ENCODE measurements around the gene KCNN1. TPM values are rescaled to one million over a fixed set of nuclear protein-coding genes. Genes with fewer than 3 reads are reported as not detected.
A peak's percentile ranks its signal among the peaks of the same experiment; 100 is the strongest.

Gene KCNN1
- total RNA-seq, 2 donors from 2014 or later, result 1.7 to 1.8 TPM

- intact Hi-C loops (cut with DNase I), result no loop called here
- DNase-seq, result no peak
- ATAC-seq, result no peak
Observed at GRCh38 chr19:18045307-18046050, 78.6 kb downstream of the KCNN1 start.

DNA sequence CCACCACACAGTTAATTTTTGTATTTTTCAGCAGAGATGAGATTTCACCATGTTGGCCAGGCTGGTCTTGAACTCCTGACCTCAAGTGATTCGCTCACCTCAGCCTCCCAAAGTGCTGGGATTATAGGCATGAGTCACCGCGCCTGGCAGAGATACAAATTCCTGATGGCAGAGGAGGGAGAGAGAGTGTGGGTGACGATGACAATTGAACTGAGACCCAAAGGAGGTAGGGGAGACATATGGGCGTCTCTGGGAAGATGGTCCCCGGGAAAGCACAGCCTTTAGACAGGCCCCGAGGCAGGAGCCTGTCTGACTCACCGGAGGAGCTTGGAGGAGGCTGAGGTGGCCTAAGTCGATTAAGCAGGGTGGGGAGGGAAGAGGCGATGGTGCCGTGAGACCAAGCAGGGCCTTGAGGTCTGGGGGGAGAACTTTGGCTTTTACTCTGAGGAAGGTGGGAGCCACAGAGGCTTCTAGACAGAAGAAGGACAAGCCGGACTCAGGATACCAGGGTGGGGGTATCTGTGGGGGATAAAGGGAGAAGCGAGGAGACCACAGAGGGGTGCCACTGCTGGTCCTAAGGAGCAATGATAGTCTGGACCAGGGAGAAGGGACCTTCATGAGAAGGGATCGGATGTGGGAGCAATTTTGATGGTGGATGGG lies 79.3 kb downstream of the KCNN1 start:
- peak; percentile 36 for DNase-seq
- intact Hi-C loops (cut with DNase I), result no loop called here

DNA sequence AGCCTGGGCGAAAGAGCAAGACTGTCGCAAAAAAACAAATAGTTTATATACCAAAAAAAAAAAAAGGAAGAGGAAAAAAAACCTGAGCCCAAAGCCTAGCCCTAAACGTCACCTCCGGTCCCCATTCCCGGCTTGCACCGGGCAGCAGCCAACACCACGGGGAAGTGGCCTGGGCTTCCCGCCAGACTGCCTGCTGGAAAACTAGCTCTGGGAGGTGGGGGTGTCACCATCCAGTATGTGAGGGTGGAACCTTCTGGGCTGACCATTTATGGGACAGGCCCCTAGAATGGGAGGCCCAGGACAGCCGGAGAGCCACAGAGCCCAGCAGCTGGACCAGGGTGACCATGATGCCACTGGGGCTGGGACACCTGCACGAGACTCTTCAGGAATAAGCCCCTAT lies 82.5 kb downstream of the KCNN1 start:
- intact Hi-C loops (cut with DNase I), result no loop called here
- peak; percentile 88 to 94 for ATAC-seq
- DNase-seq, result peak; percentile 97

More for the DNA sequence above, 79.3 kb downstream of the KCNN1 start:
- ATAC-seq, result no peak

Other genes starting within 250 kb of the KCNN1 start
- 10 to 100 TPM; 33.6 to 40.8 TPM for gene MAP1S, start 247.6 kb upstream of the KCNN1 start, total RNA-seq
- gene FCHO1, start 215.6 kb upstream of the KCNN1 start, total RNA-seq, result 1 to 10 TPM; 1.5 to 1.8 TPM
- under 1 TPM in 1 of 2 donors, not detected in 1; 0.18 TPM for gene B3GNT3, start 172.0 kb upstream of the KCNN1 start, total RNA-seq
- gene INSL3, start 145.6 kb upstream of the KCNN1 start, total RNA-seq, result not detected
- 1 to 10 TPM; 4.2 to 7.0 TPM for gene JAK3, start 119.1 kb upstream of the KCNN1 start, total RNA-seq
- 1,000 to 10,000 TPM; 1,009 to 1,051 TPM for gene RPL18A, start 107.2 kb upstream of the KCNN1 start, total RNA-seq
- not detected for gene SLC5A5, start 95.2 kb upstream of the KCNN1 start, total RNA-seq
- gene CCDC124, start 34.1 kb upstream of the KCNN1 start, total RNA-seq, result 10 to 100 TPM; 74.5 to 86.8 TPM
- gene ARRDC2, start 41.1 kb downstream of the KCNN1 start, total RNA-seq, result 10 to 100 TPM; 14.8 to 21.6 TPM
- gene IL12RB1, start 119.8 kb downstream of the KCNN1 start, total RNA-seq, result 1 to 10 TPM; 1.2 to 1.6 TPM
- gene MAST3, start 130.7 kb downstream of the KCNN1 start, total RNA-seq, result 1 to 10 TPM; 5.5 to 7.9 TPM
- gene PIK3R2, start 186.1 kb downstream of the KCNN1 start, total RNA-seq, result 10 to 100 TPM; 22.1 to 24.5 TPM
- gene IFI30, start 206.7 kb downstream of the KCNN1 start, total RNA-seq, result 10 to 100 TPM; 43.7 to 68.9 TPM
- gene MPV17L2, start 226.1 kb downstream of the KCNN1 start, total RNA-seq, result 10 to 100 TPM in 1 of 2 donors, 1 to 10 TPM in 1; 8.7 to 13.4 TPM
- 10 to 100 TPM; 23.8 to 29.2 TPM for gene RAB3A, start 236.9 kb downstream of the KCNN1 start, total RNA-seq

Data from left cardiac atrium (tissue), 4 donors.